ENCODE results near the gene DNHD1.
A peak's percentile ranks its signal among the peaks of the same experiment; 100 is the strongest.

GRCh38 chr11:6481012-6481923 lies 15.8 kb upstream of the DNHD1 start, which contains the start of the genes ARFIP2 and TIMM10B:
- peak; percentile 98 to 99 for TF ChIP-seq POLR2AphosphoS5 (IDR thresholded peaks at IDR 0.05; ENCODE audit: insufficient read depth in 1 of 2, low read depth in 1 of 2)
- no peak for TF ChIP-seq CTCF (IDR thresholded peaks at IDR 0.05)
- TF ChIP-seq POLR2A (IDR thresholded peaks at IDR 0.05), result peak; percentile 37 to 69

Measured in vagina (tissue), 2 donors.